Measurements from ENCODE around the gene ELN. TPM values are rescaled to one million over a fixed set of nuclear protein-coding genes. Genes with fewer than 3 reads are reported as not detected.

The ELN gene
- total RNA-seq, 1 experiment from 2014 or later = 0.37 TPM

GRCh38 chr7:74009719-74010118, 18.3 kb upstream of the ELN start:
- H2AK5ac ChIP-seq (ENCODE audit: insufficient read length, low read length) = no peak overlapping the region
- no peaks in the 10 kb centered on the region for H3K9me3 ChIP-seq (ENCODE audit: control insufficient read depth, low read depth, low read length)
- Mint-ChIP-seq H3K27me3 (ENCODE audit: low read depth) (peaks cover 7% of the 10 kb centered on the region), H3K27ac (no peak overlapping the region), H3K36me3 (ENCODE audit: insufficient read depth in 1 of 3, low read depth in 3 of 3) (no peaks in the 10 kb centered on the region), H3K9me3 (no peaks in the 10 kb centered on the region), H3K4me3 (no peak overlapping the region), H3K4me1 (peaks cover 0 to 7% of the 10 kb centered on the region in 2 experiments; a peak in 2 of 4 replicates)
- no peak overlapping the region for H2AFZ ChIP-seq (ENCODE audit: low read length)
- H3K4me1 ChIP-seq (ENCODE audit: insufficient read depth, low read length) = no peaks in the 10 kb centered on the region
- H3K18ac ChIP-seq (ENCODE audit: insufficient read length, low read depth, low read length) = no peak overlapping the region
- H3K4me2 ChIP-seq (ENCODE audit: insufficient read depth, insufficient read length, low read length) = no peak overlapping the region
- WGBS (ENCODE audit: extremely low coverage, insufficient read length, low lambda C conversion rate) = no CpG with 5 or more reads among the region's 14 CpGs
- H2BK120ac ChIP-seq (ENCODE audit: low read depth, low read length, poor library complexity, severe bottlenecking) = no peak overlapping the region
- H3K79me2 ChIP-seq (ENCODE audit: insufficient read depth, low read length) = no peaks in the 10 kb centered on the region
- no peak overlapping the region for H3T11ph ChIP-seq (ENCODE audit: low read length)
- no peak overlapping the region for H2BK20ac ChIP-seq (ENCODE audit: low read depth, low read length, poor library complexity, severe bottlenecking)
- H3K14ac ChIP-seq (ENCODE audit: insufficient read depth, low read length) = no peak overlapping the region
- no peaks in the 10 kb centered on the region for H3K23me2 ChIP-seq (ENCODE audit: insufficient read length, low read depth, low read length, poor library complexity, severe bottlenecking)
- no peak for TF ChIP-seq CTCF (conservative IDR thresholded peaks at IDR 0.05)
- H2BK12ac ChIP-seq (ENCODE audit: insufficient read length, low read depth, low read length) = no peak overlapping the region
- H3K27me3 ChIP-seq (ENCODE audit: insufficient read depth, low read length) = no peaks in the 10 kb centered on the region
- H2BK5ac ChIP-seq (ENCODE audit: insufficient read length, low read length) = no peak overlapping the region
- no peak overlapping the region for H3K27ac ChIP-seq (ENCODE audit: insufficient read length, low read depth, low read length)
- H4K20me1 ChIP-seq (ENCODE audit: control insufficient read depth, insufficient read depth, insufficient read length) = no peaks in the 10 kb centered on the region
- H3K79me1 ChIP-seq (ENCODE audit: insufficient read depth, low read depth, low read length, poor library complexity, severe bottlenecking) = no peaks in the 10 kb centered on the region
- no peak for DNase-seq
- H4K5ac ChIP-seq (ENCODE audit: insufficient read length, low read depth, low read length) = no peak overlapping the region
- H3K9ac ChIP-seq (ENCODE audit: extremely low read depth, insufficient read length, low read length) = no peak overlapping the region
- H3K23ac ChIP-seq (ENCODE audit: insufficient read length, low read depth, low read length) = no peak overlapping the region
- H4K91ac ChIP-seq (ENCODE audit: insufficient read length, low read depth, low read length) = no peak overlapping the region
- no peak overlapping the region for H3K4ac ChIP-seq (ENCODE audit: low read depth, low read length)
- no peak overlapping the region for H3K56ac ChIP-seq (ENCODE audit: insufficient read length, low read depth, low read length)
- H2BK15ac ChIP-seq (ENCODE audit: low read depth, low read length) = no peak overlapping the region
- H4K8ac ChIP-seq (replicated peaks; ENCODE audit: insufficient read length, low read depth, low read length) = no peak overlapping the region
